DOHH2 (cell line): ENCODE measurements around the gene VPS26B.

Source experiments
- H3F3A ChIP-seq: fragments of 200-600 bp; sonication (generic), shearing (Covaris generic); 2 replicates; pipeline ENCODE4 v1.6.0; 2016; ENCODE audit warnings: antibody characterized with exemption, mild to moderate bottlenecking; ENCODE audit not compliant: control insufficient read depth, insufficient read depth
- H3K27ac ChIP-seq: fragments of 200-600 bp; sonication (generic); 2 replicates; pipeline ENCODE4 v1.5.1; 2014; ENCODE audit warnings: low read depth, mild to moderate bottlenecking, low read length, moderate library complexity
- H3K27me3 ChIP-seq: fragments of 200-600 bp; sonication (generic); 2 replicates; pipeline ENCODE4 v1.6.1; 2014; ENCODE audit warnings: mild to moderate bottlenecking, low read length, mixed read lengths; ENCODE audit not compliant: control insufficient read depth
- H3K36me3 ChIP-seq: fragments of 200-600 bp; sonication (generic); 2 replicates; pipeline ENCODE4 v1.6.1; 2014; ENCODE audit warnings: mild to moderate bottlenecking, low read length, moderate library complexity, mixed read lengths; ENCODE audit not compliant: control insufficient read depth
- H3K4me1 ChIP-seq: fragments of 200-600 bp; sonication (generic); 2 replicates; pipeline ENCODE4 v1.6.1; 2014; ENCODE audit warnings: mild to moderate bottlenecking, low read length, mixed read lengths; ENCODE audit not compliant: control insufficient read depth
- H3K4me2 ChIP-seq: fragments of 200-600 bp; sonication (generic); 2 replicates; pipeline ENCODE4 v1.6.0; 2014; ENCODE audit warnings: mild to moderate bottlenecking, low read length, moderate library complexity
- H3K4me3 ChIP-seq: fragments of 200-600 bp; sonication (generic); 2 replicates; pipeline ENCODE4 v1.5.1; 2014; ENCODE audit warnings: mild to moderate bottlenecking, low read length, mixed read lengths
- H3K79me2 ChIP-seq: fragments of 200-600 bp; sonication (generic); 2 replicates; pipeline ENCODE4 v1.6.1; 2014; ENCODE audit warnings: mild to moderate bottlenecking, low read length, mixed read lengths; ENCODE audit not compliant: control insufficient read depth
- H3K9me2 ChIP-seq: fragments of 200-600 bp; sonication (generic); replicated peaks from 2 replicates; pipeline ENCODE4 v1.6.1; 2014; ENCODE audit warnings: mild to moderate bottlenecking, low read length, mixed read lengths; ENCODE audit not compliant: control insufficient read depth
- H3K9me3 ChIP-seq: fragments of 200-600 bp; sonication (generic); 2 replicates; pipeline ENCODE4 v1.6.1; 2014; ENCODE audit warnings: antibody characterized with exemption, low read length, mixed read lengths; ENCODE audit not compliant: control insufficient read depth, insufficient read depth
- H4K20me1 ChIP-seq: fragments of 200-600 bp; sonication (generic); 2 replicates; pipeline ENCODE4 v1.6.0; 2014; ENCODE audit warnings: low read depth, mild to moderate bottlenecking, antibody characterized with exemption, low read length, moderate library complexity; ENCODE audit not compliant: control insufficient read depth, insufficient read depth
- EZH2phosphoT487 ChIP-seq: fragments of 200-600 bp; sonication (generic); IDR thresholded peaks from 2 replicates; pipeline ENCODE4 v1.6.1; 2017; ENCODE audit warnings: borderline replicate concordance, mild to moderate bottlenecking, antibody characterized with exemption, low read length, moderate library complexity, mixed read lengths
- TF ChIP-seq, protein P1 (sequence below): fragments of 200-600 bp; sonication (generic); IDR thresholded peaks from one replicate; pipeline ENCODE4 v1.5.1; 2014; ENCODE audit warnings: antibody characterized with exemption, mild to moderate bottlenecking, low read depth, low read length; ENCODE audit not compliant: poor library complexity, severe bottlenecking

The VPS26B gene

DNA sequence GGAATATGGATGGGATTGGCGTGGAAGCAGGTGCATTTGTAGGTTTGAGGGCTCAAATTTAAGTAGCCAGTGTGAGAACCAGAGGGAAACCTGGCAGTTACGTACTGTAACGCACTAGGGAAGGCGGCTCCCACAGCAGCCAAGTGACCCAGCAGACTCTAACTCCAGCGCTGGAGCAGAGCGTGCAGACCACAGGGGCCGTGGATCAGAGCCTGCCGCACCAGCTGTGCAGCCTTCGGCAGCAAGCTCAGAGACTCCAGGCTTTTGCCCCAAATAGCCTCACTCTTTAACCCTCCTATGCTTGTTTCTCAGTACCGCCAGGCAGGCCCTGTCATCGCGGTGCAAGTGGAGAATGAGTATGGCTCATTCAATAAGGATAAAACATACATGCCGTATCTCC lies 64.0 kb downstream of the VPS26B start:
- Histone ChIP-seq H3K27me3 (no peaks in the 10 kb centered on the region), H4K20me1 (no peaks in the 10 kb centered on the region), H3K4me2 (no peak overlapping the region), H3K79me2 (no peaks in the 10 kb centered on the region), H3F3A (no peaks in the 10 kb centered on the region), H3K27ac (no peak overlapping the region), H3K36me3 (no peaks in the 10 kb centered on the region), H3K9me3 (no peaks in the 10 kb centered on the region), H3K4me1 (no peaks in the 10 kb centered on the region), H3K9me2 (no peaks in the 10 kb centered on the region), H3K4me3 (no peak overlapping the region)
- TF ChIP-seq, protein P1, sequence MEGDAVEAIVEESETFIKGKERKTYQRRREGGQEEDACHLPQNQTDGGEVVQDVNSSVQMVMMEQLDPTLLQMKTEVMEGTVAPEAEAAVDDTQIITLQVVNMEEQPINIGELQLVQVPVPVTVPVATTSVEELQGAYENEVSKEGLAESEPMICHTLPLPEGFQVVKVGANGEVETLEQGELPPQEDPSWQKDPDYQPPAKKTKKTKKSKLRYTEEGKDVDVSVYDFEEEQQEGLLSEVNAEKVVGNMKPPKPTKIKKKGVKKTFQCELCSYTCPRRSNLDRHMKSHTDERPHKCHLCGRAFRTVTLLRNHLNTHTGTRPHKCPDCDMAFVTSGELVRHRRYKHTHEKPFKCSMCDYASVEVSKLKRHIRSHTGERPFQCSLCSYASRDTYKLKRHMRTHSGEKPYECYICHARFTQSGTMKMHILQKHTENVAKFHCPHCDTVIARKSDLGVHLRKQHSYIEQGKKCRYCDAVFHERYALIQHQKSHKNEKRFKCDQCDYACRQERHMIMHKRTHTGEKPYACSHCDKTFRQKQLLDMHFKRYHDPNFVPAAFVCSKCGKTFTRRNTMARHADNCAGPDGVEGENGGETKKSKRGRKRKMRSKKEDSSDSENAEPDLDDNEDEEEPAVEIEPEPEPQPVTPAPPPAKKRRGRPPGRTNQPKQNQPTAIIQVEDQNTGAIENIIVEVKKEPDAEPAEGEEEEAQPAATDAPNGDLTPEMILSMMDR: no peak
- no peak for TF ChIP-seq EZH2phosphoT487

DNA sequence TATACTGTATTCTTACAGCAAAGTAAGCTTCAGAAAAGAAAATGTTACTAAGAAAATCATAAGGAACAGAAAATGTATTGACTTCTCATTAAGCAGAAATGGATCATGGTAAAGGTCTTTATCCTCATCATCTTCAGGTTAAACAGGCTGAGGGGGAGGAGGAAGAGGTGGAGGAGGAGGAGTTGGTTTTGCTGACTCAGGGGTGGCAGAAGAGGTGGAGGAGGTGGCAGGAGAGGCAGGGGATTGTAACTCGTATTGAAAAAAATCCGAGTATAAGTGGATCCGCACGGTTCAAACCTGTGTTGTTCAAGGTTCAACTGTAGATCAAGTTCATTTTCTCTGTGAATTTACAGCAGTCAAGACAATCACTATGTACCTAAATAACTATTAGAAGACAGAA lies 64.7 kb downstream of the VPS26B start:
- H3K4me2 ChIP-seq: no peak overlapping the region
- H3K4me1 ChIP-seq: no peaks in the 10 kb centered on the region
- H3K27ac ChIP-seq: no peak overlapping the region
- no peaks in the 10 kb centered on the region for H4K20me1 ChIP-seq
- H3K9me3 ChIP-seq: no peaks in the 10 kb centered on the region
- H3K4me3 ChIP-seq: no peak overlapping the region
- no peak for TF ChIP-seq EZH2phosphoT487
- TF ChIP-seq, protein P1: no peak
- no peaks in the 10 kb centered on the region for H3K79me2 ChIP-seq
- H3K27me3 ChIP-seq: no peaks in the 10 kb centered on the region
- no peaks in the 10 kb centered on the region for H3F3A ChIP-seq
- no peaks in the 10 kb centered on the region for H3K9me2 ChIP-seq
- H3K36me3 ChIP-seq: no peaks in the 10 kb centered on the region

DNA sequence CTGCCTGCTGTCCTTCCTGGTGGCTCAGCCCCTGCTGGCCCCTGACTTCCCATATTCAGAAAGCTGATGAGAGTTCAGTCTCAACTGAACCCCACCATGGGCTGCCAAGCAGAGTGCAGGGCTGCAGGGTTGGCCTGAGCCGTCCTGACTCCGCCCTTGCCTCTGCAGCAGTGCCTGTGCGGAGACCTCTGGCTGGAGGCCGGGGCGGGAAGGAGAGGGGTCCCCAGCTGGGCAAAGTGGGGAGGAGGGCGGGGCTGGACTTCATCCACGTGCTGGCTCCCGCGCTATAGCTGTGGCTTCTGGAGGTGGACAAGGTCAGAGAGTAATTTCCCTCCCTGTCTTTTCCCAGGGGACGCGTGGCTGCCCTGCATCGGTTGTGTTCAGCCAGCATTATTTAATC lies 65.3 kb downstream of the VPS26B start:
- Histone ChIP-seq H3K27me3 (no peaks in the 10 kb centered on the region), H3K36me3 (no peaks in the 10 kb centered on the region), H3F3A (no peaks in the 10 kb centered on the region), H3K4me1 (no peaks in the 10 kb centered on the region), H3K9me2 (no peaks in the 10 kb centered on the region), H4K20me1 (no peaks in the 10 kb centered on the region), H3K4me2 (no peak overlapping the region), H3K27ac (no peak overlapping the region), H3K9me3 (no peaks in the 10 kb centered on the region), H3K79me2 (no peaks in the 10 kb centered on the region), H3K4me3 (no peak overlapping the region)
- TF ChIP-seq EZH2phosphoT487: no peak
- TF ChIP-seq, protein P1: no peak

DNA sequence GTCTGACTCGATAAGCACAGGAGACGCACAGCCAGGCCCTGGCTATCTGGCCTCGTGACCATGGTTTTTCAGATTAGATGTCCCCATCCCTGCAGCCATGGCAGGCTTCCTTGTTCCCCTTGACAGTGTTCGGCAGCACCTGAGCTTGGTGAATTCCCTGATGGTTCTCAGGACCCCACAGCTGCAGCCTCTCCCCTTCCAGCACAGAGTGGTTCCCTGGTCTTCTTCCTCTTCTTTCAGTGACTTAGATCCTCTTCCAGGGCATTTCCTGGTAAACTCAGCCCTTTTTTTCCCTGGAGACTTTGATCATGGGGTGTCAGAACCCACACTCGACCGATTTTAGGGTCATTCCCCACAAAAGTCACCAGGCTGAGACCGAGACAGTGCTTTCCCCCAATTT lies 66.2 kb downstream of the VPS26B start:
- H3K27me3 ChIP-seq: no peaks in the 10 kb centered on the region
- H3K9me3 ChIP-seq: no peaks in the 10 kb centered on the region
- no peak overlapping the region for H3K4me2 ChIP-seq
- no peaks in the 10 kb centered on the region for H3K36me3 ChIP-seq
- H3K79me2 ChIP-seq: no peaks in the 10 kb centered on the region
- no peak overlapping the region for H3K27ac ChIP-seq
- no peaks in the 10 kb centered on the region for H3K9me2 ChIP-seq
- TF ChIP-seq EZH2phosphoT487: no peak
- TF ChIP-seq, protein P1: no peak
- H4K20me1 ChIP-seq: no peaks in the 10 kb centered on the region
- H3K4me3 ChIP-seq: no peak overlapping the region
- H3F3A ChIP-seq: no peaks in the 10 kb centered on the region
- no peaks in the 10 kb centered on the region for H3K4me1 ChIP-seq
